Upper lobe of right lung (tissue), 1 donor: Measurements from ENCODE around the gene ZSCAN31. TPM values are rescaled to one million over a fixed set of nuclear protein-coding genes. Genes with fewer than 3 reads are reported as not detected.

ENCODE experiments used
- ATAC-seq: fragments of 200-7000 bp; cut with Tn5 transposase; one replicate; pipeline ENCODE4 v1.9.1; 2020; ENCODE audit warnings: mild to moderate bottlenecking, moderate library complexity
- DNase-seq: peaks from one replicate; pipeline ENCODE4 v3.0.0-alpha.2; 2020
- H3K27ac ChIP-seq: fragments of 200-600 bp; one replicate; pipeline ENCODE4 v1.8.0; 2022
- H3K27me3 ChIP-seq: fragments of 200-600 bp; one replicate; pipeline ENCODE4 v1.8.0; 2022; ENCODE audit warnings: mild to moderate bottlenecking
- H3K36me3 ChIP-seq: fragments of 200-600 bp; one replicate; pipeline ENCODE4 v1.8.0; 2022
- H3K4me1 ChIP-seq: fragments of 200-600 bp; one replicate; pipeline ENCODE4 v1.8.0; 2022
- H3K4me3 ChIP-seq: fragments of 200-600 bp; one replicate; pipeline ENCODE4 v1.8.0; 2022; ENCODE audit warnings: mild to moderate bottlenecking
- H3K9me3 ChIP-seq: fragments of 200-600 bp; one replicate; pipeline ENCODE4 v1.8.0; 2022
- CTCF ChIP-seq: fragments of 200-600 bp; IDR thresholded peaks from one replicate; pipeline ENCODE4 v1.8.0; 2022; ENCODE audit warnings: antibody characterized with exemption
- intact Hi-C: fragments of 100-400 bp; cut with DNase I; formaldehyde crosslinking; loops from one replicate; pipeline ENCODE4 v1.11.0; 2022
- total RNA-seq: library from RNA; stranded (reverse); fragmentation: NEBNext Ultra II Directional; extraction: Animal tissue kit (Norgen Biotek cat#: 25700); gene quantifications from one replicate; pipeline ENCODE4 v1.2.1, GENCODE V29; 2021
- donor health status: DM: no; HTN: yes; CAD: no; lungs with severe emphysema.

The ZSCAN31 gene
- total RNA-seq, 1 donor from 2014 or later: 28.5 TPM

DNA sequence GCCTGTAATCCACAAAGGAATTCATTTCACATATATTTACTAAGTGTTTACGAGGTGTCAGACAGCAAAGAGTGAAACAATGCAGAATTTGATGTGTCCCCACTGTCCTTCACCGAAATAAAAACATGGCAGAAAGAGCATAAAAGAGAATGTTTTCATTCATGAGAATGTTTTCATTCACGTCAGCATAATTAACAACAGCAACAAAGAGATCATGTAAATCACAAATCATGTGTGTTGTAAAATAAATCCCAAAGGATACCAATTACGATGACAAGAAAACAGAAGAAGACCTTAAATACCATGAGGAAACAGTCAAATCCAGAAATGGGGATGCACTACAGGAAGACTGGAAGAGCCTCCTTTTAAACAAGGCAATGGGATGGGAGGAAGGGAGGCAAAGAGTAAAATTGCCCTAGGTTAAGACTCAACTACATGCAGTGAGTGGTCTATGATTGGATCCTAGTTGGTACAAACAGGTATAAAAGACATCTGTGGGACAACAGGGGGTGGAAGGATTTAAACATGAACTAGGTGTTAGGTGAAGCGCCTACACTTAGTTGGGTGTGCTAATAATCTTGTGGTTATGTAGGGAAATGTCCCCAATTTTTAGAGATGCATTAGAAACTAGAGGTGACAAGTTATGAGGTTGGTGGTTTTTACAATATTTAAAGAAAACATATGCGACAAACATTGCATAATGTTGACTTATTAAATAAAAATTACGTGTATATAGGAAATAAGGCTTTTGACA is 1.5 kb downstream of the ZSCAN31 start:
- no peaks in the 10 kb centered on the region for H3K27me3 ChIP-seq
- H3K27ac ChIP-seq: peak overlapping the region; percentile 95
- DNase-seq (no peak), ATAC-seq (no peak)
- no peaks in the 10 kb centered on the region for H3K36me3 ChIP-seq
- no peak for TF ChIP-seq CTCF
- H3K4me3 ChIP-seq: peak overlapping the region; percentile 78
- H3K9me3 ChIP-seq: no peaks in the 10 kb centered on the region
- H3K4me1 ChIP-seq: peaks cover 12% of the 10 kb centered on the region
- intact Hi-C loops: no loop called here

DNA sequence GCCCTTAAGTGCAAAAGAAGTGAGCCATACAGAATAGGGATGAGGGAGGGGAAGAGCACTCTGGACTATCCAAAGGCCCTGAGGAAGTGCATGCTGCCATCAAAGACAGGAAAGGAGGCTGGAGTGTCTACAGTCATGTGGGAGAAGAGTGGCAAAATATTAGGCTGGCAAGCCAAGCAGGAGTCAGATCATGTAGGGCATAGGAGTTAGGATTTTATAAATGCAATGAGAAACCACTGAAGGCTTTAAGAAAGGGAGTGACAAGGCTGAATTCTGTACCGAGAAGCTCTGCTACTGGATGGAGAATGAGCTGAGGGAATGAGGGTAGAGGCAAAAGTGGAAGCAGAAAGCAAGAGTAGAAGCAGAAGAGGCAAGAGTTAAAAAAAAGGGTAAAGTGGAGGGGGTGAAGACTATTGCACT is 2.3 kb downstream of the ZSCAN31 start:
- no peak for TF ChIP-seq CTCF
- Histone ChIP-seq H3K27me3 (no peaks in the 10 kb centered on the region), H3K36me3 (no peaks in the 10 kb centered on the region), H3K4me1 (peaks cover 12% of the 10 kb centered on the region), H3K4me3 (no peak overlapping the region), H3K27ac (no peak overlapping the region), H3K9me3 (no peaks in the 10 kb centered on the region)
- DNase-seq (no peak), ATAC-seq (no peak)
- intact Hi-C loops: no loop called here

- Histone ChIP-seq H3K4me3 (no peak overlapping the region), H3K27ac (no peak overlapping the region), H3K4me1 (peaks cover 12% of the 10 kb centered on the region), H3K27me3 (no peaks in the 10 kb centered on the region), H3K9me3 (no peaks in the 10 kb centered on the region), H3K36me3 (no peaks in the 10 kb centered on the region)
- intact Hi-C loops: no loop called here
- no peak for TF ChIP-seq CTCF
- DNase-seq (no peak), ATAC-seq (no peak)
These were observed 2.9 kb downstream of the ZSCAN31 start for GRCh38 chr6:28333047-28333446.

GRCh38 chr6:28330041-28330440 is 5.9 kb downstream of the ZSCAN31 start:
- H3K27me3 ChIP-seq: no peaks in the 10 kb centered on the region

DNA sequence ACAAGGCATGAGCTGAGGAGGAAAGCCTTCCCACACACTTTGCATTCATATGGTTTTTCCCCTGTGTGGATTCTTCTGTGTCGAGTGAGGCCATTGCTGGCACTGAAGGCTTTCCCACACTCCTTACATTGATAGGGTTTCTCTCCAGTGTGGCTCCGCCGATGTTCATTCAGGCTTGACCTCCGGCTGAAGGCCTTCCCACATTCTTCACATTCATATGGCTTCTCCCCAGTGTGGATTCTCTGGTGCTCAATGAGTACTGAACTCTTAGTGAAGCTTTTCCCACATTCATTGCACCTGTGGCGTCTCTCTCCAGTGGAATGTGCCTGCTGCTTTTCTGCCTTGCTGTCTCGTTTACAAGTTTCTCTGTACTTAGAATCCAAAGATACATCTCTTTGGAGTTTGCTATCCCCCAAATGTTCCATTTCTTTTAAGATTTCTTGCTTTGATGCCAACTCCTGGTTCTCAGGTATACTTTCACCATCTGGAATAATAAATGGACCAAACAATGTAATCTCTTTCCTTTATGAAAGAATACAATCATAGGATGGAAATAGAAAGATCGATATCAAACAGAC is 9.5 kb downstream of the ZSCAN31 start:
- intact Hi-C loops: no loop called here
- no peak for DNase-seq
- Histone ChIP-seq H3K36me3 (peaks cover 15% of the 10 kb centered on the region), H3K4me3 (no peak overlapping the region), H3K9me3 (peaks cover 17% of the 10 kb centered on the region), H3K4me1 (no peaks in the 10 kb centered on the region), H3K27me3 (no peaks in the 10 kb centered on the region), H3K27ac (no peak overlapping the region)
- TF ChIP-seq CTCF: no peak
- no peak for ATAC-seq

More at GRCh38 chr6:28330041-28330440, 5.9 kb downstream of the ZSCAN31 start:
- Histone ChIP-seq H3K4me3 (no peak overlapping the region), H3K27ac (no peak overlapping the region), H3K9me3 (peaks cover 17% of the 10 kb centered on the region), H3K36me3 (peaks cover 15% of the 10 kb centered on the region), H3K4me1 (peaks cover 6% of the 10 kb centered on the region)
- DNase-seq: no peak
- TF ChIP-seq CTCF: no peak
- no peak for ATAC-seq
- intact Hi-C loops: no loop called here
